Astrocyte of the cerebellum (primary cell): Measurements from ENCODE around the gene EIF4G3.

Source experiments
- DNase-seq: peaks from one replicate; pipeline ENCODE4 v3.0.0-alpha.2; 2011; ENCODE audit warnings: low read depth
- H3K4me3 ChIP-seq: 2 replicates; pipeline ENCODE4 v1.5.1; 2011; ENCODE audit warnings: mild to moderate bottlenecking, low read depth, low read length, moderate library complexity
- CTCF ChIP-seq: IDR thresholded peaks from 2 replicates; pipeline ENCODE4 v1.5.1; 2012; ENCODE audit warnings: low read length, low read depth, moderate library complexity, mild to moderate bottlenecking; ENCODE audit errors: missing control alignments
- in situ Hi-C: cut with HindIII; loops from 2 replicates; pipeline ENCODE4 v1.10.0; 2017; ENCODE audit warnings: low sequenced_read_pairs

Gene EIF4G3

GRCh38 chr1:21046132-21046531 lies 130.6 kb downstream of the EIF4G3 start:
- no peak for DNase-seq
- in situ Hi-C loops = no loop called here
- TF ChIP-seq CTCF = no peak
- H3K4me3 ChIP-seq = no peak overlapping the region

GRCh38 chr1:21045351-21045750 lies 131.3 kb downstream of the EIF4G3 start:
- DNase-seq = no peak
- H3K4me3 ChIP-seq = no peak overlapping the region
- TF ChIP-seq CTCF = no peak
- in situ Hi-C loops = no loop called here

DNA sequence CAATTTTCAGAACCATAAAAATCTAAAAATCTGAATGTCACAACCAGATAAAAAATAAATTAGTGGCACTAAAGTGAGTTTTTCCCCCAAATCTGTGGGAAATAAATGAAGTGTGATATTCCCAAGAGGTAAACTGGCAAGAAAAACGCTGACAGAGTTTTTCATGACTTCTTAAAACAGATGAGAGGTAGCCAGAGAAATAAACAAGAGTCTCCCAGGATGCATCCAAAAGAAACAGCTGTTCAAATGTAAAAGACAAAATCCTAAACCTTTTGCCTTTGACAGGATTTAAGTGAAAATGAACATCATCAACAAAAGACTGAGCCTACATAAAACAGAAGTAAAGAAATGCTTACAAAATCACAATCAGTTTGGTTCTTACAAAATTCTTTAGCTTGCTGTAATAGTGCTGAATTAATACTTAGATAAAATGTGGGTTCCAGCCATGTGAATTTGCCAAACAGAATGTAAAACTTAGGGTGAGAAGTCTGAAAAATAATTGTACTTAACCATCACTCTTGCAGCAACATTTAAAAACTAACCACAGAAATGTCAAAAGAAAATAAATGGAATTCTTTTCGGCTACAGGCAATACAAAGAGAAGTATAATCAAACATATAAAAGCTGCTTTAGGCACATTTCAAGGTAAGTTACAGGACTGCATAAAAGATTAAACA lies 133.6 kb downstream of the EIF4G3 start:
- TF ChIP-seq CTCF = no peak
- DNase-seq = peak; percentile 86
- no peak overlapping the region for H3K4me3 ChIP-seq

DNA sequence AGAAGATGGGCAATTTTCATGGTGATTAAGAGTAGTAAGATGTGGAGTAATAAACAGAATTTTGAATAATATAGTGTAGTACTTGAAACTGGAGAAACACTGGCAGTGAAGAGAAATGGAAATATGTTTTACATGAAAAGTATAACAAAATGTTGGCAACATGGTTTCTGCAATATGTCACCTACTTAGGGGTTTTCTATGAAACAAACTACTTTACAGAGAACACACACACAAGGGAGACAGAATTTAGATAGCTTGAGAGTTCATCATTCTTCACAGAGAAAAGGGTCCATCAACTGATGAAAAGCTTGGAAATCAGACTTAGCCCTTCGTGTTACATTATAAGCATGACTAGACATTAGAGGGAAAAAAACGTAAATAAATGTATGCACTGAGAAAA lies 135.2 kb downstream of the EIF4G3 start:
- no peak overlapping the region for H3K4me3 ChIP-seq
- no peak for TF ChIP-seq CTCF
- in situ Hi-C loops = no loop called here
- no peak for DNase-seq

More for the DNA sequence above, 133.6 kb downstream of the EIF4G3 start:
- in situ Hi-C loops = no loop called here

GRCh38 chr1:21037091-21037490 lies 139.6 kb downstream of the EIF4G3 start:
- in situ Hi-C loops = no loop called here
- H3K4me3 ChIP-seq = no peak overlapping the region
- no peak for TF ChIP-seq CTCF
- no peak for DNase-seq

DNA sequence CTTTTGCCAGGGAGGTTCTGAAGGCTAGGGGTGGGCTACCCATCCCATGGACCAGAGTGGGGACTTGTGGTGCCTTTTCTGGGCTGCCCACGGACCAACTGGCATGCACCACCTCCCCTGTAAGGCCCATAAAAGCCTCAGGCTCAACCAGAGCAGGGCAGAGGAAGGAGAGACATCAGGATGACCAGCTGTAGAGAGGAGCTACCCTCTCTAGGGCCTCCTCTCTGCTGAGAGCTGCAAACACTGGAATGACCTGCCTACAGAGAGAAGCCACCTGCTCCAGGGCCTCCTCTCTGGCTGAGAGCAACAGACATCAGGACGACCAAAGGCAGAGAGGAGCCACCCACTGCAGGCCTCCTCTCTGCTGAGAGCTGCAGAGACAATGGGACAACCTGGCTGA lies 140.9 kb downstream of the EIF4G3 start:
- H3K4me3 ChIP-seq = no peak overlapping the region
- in situ Hi-C loops = no loop called here
- TF ChIP-seq CTCF = no peak
- DNase-seq = no peak
